ENCODE data around the gene HKDC1.

DNA sequence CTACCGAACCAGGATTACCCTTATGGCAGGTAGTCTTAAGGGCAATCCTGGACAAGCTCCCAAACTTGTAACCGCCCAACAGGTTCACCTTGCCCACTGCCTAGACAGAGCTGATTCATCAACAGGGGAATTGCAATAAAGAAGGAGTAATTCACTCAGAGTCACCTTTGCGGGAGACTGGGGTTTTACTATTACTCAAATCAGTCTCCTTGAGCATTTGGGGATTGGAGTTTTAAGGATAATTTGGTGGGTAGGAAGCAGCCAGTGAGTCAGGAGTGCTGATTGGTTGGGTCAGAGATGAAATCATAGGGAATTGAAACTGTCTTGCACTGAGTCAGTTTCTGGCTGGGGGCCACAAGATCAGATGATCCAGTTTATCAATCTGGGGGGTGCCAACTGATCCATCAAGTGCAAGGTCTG, 83.5 kb downstream of the HKDC1 start:
- TF ChIP-seq POLR2A (IDR thresholded peaks at IDR 0.05; ENCODE audit: low read length) (no peak), GATA1 (IDR thresholded peaks at IDR 0.05; ENCODE audit: low read depth, low read length) (no peak)
